SK-N-SH (cell line): ENCODE measurements around the gene EIPR1.

ENCODE experiments used
- CHD2 ChIP-seq: fragments of 150-350 bp; IDR thresholded peaks from 2 replicates; pipeline ENCODE4 v1.6.1; 2018; ENCODE audit warnings: low read length; ENCODE audit not compliant: partially characterized antibody
- RCOR1 ChIP-seq: fragments of 150-350 bp; IDR thresholded peaks from 2 replicates; pipeline ENCODE4 v1.6.1; 2017; ENCODE audit warnings: antibody characterized with exemption, low read length
- RFX5 ChIP-seq: IDR thresholded peaks from 2 replicates; pipeline ENCODE4 v1.6.1; 2012; ENCODE audit warnings: mild to moderate bottlenecking, improper control_type of control experiment, low read length
- RXRA ChIP-seq: IDR thresholded peaks from 2 replicates; pipeline ENCODE4 v1.4.0; 2012; ENCODE audit warnings: low read depth, mild to moderate bottlenecking, borderline replicate concordance
- TAF1 ChIP-seq: IDR thresholded peaks from 2 replicates; pipeline ENCODE4 v1.6.1; 2012; ENCODE audit warnings: low read depth, mild to moderate bottlenecking, low read length, moderate library complexity, borderline replicate concordance
- TF ChIP-seq, protein P1 (sequence below): fragments of 200-600 bp; sonication (generic); IDR thresholded peaks from 2 replicates; pipeline ENCODE4 v1.6.1; 2017; ENCODE audit warnings: antibody characterized with exemption, mild to moderate bottlenecking, moderate library complexity
- TF ChIP-seq, protein P2 (sequence below): IDR thresholded peaks from 2 replicates; pipeline ENCODE4 v1.4.0; 2012; ENCODE audit warnings: low read depth
- TF ChIP-seq, protein P3 (sequence below): fragments of 150-350 bp; IDR thresholded peaks from 2 replicates; pipeline ENCODE4 v1.6.1; 2017; ENCODE audit warnings: antibody characterized with exemption, low read length, low read depth, borderline replicate concordance
- TF ChIP-seq, protein P4 (sequence below): IDR thresholded peaks from 2 replicates; pipeline ENCODE4 v1.6.1; 2012; ENCODE audit warnings: mild to moderate bottlenecking, low read depth, low read length, moderate library complexity

DNA sequence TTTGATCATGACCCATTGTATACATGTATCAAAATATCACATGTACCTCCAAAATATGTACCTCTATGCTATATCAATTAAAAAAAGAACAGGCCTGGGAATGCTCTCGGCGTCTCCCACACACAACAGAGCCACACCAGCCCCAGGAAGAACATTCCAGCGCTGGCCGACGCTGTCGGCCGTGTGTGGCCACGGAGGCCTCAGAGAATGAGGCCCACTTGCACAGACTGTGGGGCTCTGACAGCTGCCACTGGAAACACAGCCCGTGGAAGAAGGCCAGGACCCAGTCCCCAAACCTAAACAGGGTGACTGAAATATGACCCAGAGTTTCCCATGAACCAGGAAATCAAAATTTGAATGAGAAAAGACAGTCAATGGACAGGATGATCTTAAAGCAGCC is 69.7 kb downstream of the EIPR1 start:
- TF ChIP-seq, protein P1, sequence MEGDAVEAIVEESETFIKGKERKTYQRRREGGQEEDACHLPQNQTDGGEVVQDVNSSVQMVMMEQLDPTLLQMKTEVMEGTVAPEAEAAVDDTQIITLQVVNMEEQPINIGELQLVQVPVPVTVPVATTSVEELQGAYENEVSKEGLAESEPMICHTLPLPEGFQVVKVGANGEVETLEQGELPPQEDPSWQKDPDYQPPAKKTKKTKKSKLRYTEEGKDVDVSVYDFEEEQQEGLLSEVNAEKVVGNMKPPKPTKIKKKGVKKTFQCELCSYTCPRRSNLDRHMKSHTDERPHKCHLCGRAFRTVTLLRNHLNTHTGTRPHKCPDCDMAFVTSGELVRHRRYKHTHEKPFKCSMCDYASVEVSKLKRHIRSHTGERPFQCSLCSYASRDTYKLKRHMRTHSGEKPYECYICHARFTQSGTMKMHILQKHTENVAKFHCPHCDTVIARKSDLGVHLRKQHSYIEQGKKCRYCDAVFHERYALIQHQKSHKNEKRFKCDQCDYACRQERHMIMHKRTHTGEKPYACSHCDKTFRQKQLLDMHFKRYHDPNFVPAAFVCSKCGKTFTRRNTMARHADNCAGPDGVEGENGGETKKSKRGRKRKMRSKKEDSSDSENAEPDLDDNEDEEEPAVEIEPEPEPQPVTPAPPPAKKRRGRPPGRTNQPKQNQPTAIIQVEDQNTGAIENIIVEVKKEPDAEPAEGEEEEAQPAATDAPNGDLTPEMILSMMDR, result no peak
- TF ChIP-seq, protein P2, sequence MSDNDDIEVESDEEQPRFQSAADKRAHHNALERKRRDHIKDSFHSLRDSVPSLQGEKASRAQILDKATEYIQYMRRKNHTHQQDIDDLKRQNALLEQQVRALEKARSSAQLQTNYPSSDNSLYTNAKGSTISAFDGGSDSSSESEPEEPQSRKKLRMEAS, result no peak
- no peak for TF ChIP-seq TAF1
- TF ChIP-seq RFX5, result no peak
- TF ChIP-seq RXRA, result no peak
- no peak for TF ChIP-seq RCOR1
- TF ChIP-seq, protein P3, sequence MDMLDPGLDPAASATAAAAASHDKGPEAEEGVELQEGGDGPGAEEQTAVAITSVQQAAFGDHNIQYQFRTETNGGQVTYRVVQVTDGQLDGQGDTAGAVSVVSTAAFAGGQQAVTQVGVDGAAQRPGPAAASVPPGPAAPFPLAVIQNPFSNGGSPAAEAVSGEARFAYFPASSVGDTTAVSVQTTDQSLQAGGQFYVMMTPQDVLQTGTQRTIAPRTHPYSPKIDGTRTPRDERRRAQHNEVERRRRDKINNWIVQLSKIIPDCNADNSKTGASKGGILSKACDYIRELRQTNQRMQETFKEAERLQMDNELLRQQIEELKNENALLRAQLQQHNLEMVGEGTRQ, result no peak
- no peak for TF ChIP-seq CHD2
- TF ChIP-seq, protein P4, sequence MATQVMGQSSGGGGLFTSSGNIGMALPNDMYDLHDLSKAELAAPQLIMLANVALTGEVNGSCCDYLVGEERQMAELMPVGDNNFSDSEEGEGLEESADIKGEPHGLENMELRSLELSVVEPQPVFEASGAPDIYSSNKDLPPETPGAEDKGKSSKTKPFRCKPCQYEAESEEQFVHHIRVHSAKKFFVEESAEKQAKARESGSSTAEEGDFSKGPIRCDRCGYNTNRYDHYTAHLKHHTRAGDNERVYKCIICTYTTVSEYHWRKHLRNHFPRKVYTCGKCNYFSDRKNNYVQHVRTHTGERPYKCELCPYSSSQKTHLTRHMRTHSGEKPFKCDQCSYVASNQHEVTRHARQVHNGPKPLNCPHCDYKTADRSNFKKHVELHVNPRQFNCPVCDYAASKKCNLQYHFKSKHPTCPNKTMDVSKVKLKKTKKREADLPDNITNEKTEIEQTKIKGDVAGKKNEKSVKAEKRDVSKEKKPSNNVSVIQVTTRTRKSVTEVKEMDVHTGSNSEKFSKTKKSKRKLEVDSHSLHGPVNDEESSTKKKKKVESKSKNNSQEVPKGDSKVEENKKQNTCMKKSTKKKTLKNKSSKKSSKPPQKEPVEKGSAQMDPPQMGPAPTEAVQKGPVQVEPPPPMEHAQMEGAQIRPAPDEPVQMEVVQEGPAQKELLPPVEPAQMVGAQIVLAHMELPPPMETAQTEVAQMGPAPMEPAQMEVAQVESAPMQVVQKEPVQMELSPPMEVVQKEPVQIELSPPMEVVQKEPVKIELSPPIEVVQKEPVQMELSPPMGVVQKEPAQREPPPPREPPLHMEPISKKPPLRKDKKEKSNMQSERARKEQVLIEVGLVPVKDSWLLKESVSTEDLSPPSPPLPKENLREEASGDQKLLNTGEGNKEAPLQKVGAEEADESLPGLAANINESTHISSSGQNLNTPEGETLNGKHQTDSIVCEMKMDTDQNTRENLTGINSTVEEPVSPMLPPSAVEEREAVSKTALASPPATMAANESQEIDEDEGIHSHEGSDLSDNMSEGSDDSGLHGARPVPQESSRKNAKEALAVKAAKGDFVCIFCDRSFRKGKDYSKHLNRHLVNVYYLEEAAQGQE, result no peak
